NCI-H2196 (cell line): Measurements from ENCODE around the gene PSMA7.
A peak's percentile ranks its signal among the peaks of the same experiment; 100 is the strongest.

Source experiments
- DNase-seq: peaks from one replicate; lab custom pipeline; 2025; ENCODE audit not compliant: unreplicated experiment; lab: John Stamatoyannopoulos, UW

PSMA7 gene

GRCh38 chr20:62172666-62173065, 29.5 kb upstream of the PSMA7 start:
- DNase-seq = no peak

- no peak for DNase-seq
Measured at GRCh38 chr20:62171245-62171644, 28.1 kb upstream of the PSMA7 start.

GRCh38 chr20:62170536-62170935, 27.3 kb upstream of the PSMA7 start:
- DNase-seq = no peak

GRCh38 chr20:62168890-62169435, 25.8 kb upstream of the PSMA7 start:
- DNase-seq = no peak

GRCh38 chr20:62168061-62168460, 24.9 kb upstream of the PSMA7 start:
- DNase-seq = no peak

GRCh38 chr20:62167474-62167873, 24.3 kb upstream of the PSMA7 start:
- DNase-seq = no peak

GRCh38 chr20:62165762-62166399, 22.7 kb upstream of the PSMA7 start:
- DNase-seq = no peak

- no peak for DNase-seq
Measured at GRCh38 chr20:62164879-62165761, 21.9 kb upstream of the PSMA7 start.

- no peak for DNase-seq
Measured at GRCh38 chr20:62163986-62164762, 21.0 kb upstream of the PSMA7 start.

GRCh38 chr20:62163485-62163865, 20.3 kb upstream of the PSMA7 start:
- DNase-seq = no peak

- DNase-seq = no peak
Measured at GRCh38 chr20:62162765-62163484, 19.7 kb upstream of the PSMA7 start.

- DNase-seq = no peak
Measured at GRCh38 chr20:62161347-62161746, 18.2 kb upstream of the PSMA7 start.

GRCh38 chr20:62160876-62161275, 17.7 kb upstream of the PSMA7 start:
- no peak for DNase-seq

GRCh38 chr20:62160253-62160652, 17.1 kb upstream of the PSMA7 start:
- no peak for DNase-seq

- no peak for DNase-seq
Measured at GRCh38 chr20:62159839-62160238, 16.6 kb upstream of the PSMA7 start.

- DNase-seq = no peak
Measured at GRCh38 chr20:62159052-62159451, 15.9 kb upstream of the PSMA7 start.

- no peak for DNase-seq
Measured at GRCh38 chr20:62158541-62158940, 15.3 kb upstream of the PSMA7 start.

- DNase-seq = no peak
Measured at GRCh38 chr20:62158088-62158400, 14.8 kb upstream of the PSMA7 start.

- no peak for DNase-seq
Measured at GRCh38 chr20:62157387-62158087, 14.3 kb upstream of the PSMA7 start.

GRCh38 chr20:62156592-62157386, 13.6 kb upstream of the PSMA7 start:
- DNase-seq = peak; percentile 21
